Activated CD4-positive, alpha-beta T cell treated with anti-CD3 and anti-CD28 coated beads, Interleukin-2, amount 50 U/mL, for 16 hours (primary cell): ENCODE results near the gene TDRD1.
"Not testable (repeated sequence)": the region's sequence is repeated elsewhere in the genome, so short reads cannot be mapped to it uniquely, and the experiment has no call there.

Experiments used
- DNase-seq: peaks from one replicate; pipeline ENCODE4 v3.0.0-alpha.2; 2020

TDRD1 gene, protein sequence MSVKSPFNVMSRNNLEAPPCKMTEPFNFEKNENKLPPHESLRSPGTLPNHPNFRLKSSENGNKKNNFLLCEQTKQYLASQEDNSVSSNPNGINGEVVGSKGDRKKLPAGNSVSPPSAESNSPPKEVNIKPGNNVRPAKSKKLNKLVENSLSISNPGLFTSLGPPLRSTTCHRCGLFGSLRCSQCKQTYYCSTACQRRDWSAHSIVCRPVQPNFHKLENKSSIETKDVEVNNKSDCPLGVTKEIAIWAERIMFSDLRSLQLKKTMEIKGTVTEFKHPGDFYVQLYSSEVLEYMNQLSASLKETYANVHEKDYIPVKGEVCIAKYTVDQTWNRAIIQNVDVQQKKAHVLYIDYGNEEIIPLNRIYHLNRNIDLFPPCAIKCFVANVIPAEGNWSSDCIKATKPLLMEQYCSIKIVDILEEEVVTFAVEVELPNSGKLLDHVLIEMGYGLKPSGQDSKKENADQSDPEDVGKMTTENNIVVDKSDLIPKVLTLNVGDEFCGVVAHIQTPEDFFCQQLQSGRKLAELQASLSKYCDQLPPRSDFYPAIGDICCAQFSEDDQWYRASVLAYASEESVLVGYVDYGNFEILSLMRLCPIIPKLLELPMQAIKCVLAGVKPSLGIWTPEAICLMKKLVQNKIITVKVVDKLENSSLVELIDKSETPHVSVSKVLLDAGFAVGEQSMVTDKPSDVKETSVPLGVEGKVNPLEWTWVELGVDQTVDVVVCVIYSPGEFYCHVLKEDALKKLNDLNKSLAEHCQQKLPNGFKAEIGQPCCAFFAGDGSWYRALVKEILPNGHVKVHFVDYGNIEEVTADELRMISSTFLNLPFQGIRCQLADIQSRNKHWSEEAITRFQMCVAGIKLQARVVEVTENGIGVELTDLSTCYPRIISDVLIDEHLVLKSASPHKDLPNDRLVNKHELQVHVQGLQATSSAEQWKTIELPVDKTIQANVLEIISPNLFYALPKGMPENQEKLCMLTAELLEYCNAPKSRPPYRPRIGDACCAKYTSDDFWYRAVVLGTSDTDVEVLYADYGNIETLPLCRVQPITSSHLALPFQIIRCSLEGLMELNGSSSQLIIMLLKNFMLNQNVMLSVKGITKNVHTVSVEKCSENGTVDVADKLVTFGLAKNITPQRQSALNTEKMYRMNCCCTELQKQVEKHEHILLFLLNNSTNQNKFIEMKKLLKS

DNA sequence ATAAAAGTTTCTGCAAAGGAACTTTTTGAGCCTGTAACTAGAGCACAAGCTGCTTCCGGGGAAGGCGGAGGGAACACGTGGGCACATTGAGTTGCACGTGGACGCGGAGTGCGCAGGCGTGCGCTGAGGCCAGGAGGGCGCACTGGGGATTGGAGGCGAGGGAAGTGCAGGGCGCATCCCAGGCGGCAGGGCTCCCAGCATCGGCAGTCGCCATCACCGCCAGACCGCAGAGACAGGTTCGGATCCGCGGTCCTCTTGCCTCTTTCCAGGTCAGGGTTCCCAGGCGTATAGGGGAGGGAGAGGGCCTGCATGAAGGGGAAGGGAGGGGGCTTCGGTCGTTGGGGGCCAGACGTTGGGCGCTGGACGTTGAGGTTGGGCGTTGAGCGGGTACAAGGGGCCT, at the start of gene TDRD1:
TSS of gene TDRD1 (plus strand) at position 206 of the 400 bp plus-strand sequence. CDS start 8,479 bp downstream, outside the sequence.
- DNase-seq = no peak

DNA sequence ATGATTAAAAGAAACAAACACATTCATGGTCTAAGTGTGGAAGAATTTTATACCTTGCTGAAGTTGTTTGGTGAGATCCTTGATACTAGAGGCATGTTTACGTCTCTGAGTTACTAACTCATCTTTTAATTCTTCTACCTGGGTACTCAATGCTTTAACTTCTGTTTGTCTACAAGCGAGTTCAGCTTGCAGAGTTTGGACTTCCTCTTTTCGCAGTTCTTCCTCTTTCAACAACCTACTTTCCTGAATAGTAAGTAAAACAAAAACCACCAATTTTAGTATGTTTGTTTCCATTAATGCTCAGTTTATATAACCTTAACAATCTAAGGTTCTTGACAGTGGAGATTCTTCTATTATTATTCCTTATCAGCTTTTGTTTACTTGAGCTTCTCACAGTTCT, 48.1 kb upstream of the TDRD1 start:
- no peak for DNase-seq

DNA sequence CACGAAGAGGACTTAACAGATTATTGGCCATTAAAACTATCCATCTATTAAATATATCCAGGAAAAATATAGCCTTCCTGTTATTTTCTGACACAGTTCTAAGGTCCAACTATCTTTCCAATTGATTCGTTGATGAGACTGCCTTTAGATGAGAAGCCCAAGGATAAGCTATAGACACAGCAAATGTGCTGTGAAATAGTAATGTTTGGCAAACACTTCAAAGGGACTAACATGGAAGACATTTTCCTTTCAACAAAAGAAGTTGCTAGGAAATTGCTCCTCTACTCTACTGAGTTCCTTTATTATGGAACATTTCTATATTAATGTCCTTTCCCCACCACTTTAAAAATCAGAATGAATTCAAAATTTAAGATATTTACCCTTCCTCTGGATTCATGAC, 43.7 kb upstream of the TDRD1 start:
- no peak for DNase-seq

DNA sequence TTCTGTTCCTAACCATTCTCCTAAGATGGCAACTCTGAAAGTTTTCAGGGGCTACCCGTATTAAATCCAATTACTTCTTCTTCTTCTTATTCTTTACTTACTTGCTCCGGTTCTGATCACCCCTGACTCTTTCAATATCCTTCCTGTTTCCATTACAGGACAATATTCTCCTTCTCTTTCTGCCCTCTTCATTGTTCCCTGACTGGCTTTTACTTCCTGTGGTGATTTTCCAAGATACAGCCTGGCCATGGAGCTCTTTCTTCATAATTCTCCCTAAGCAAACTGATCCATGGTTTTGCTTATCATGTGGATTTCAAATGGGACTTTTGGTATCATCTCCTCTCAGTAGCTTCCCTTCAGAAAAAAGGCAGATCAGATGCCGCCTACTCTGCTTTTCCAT, 40.6 kb upstream of the TDRD1 start:
- no peak for DNase-seq

DNA sequence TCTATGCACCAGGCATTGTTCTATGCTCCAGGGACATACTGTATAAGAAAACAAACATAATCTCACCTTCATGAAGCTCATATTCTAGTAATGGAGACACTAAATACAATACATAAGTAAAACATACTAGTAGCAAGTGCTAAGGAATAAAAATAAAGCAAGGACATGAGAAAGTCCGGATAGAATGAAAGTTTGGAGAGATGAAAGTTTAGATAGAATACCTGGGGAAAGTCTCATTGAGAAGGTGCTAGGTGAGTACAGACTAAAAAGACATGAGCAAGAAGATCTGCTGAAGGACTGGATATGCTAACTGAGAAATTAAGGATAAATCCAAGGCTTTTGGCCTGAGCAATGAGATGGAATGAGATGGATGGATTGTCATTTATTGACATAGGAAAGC, 39.1 kb upstream of the TDRD1 start:
- DNase-seq = no peak

DNA sequence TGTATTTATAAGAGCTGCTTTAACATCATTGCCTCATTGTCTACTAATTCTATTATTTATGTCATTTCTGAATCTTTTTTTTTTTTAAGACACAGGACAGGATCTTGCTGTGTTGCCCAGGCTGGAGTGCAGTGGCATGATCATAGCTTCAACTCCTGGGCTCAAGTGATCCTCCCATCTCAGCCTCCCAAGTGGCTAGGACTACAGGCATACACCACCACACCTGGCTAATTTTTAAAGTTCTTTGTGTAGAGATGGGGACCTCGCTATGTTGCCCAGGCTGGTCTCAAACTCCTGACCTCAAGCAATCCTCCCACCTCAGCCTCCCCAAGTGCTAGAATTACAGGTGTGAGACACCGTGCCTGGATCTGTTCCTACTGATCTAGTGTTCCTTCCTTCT, 38.3 kb upstream of the TDRD1 start:
- DNase-seq = not testable (repeated sequence)

DNA sequence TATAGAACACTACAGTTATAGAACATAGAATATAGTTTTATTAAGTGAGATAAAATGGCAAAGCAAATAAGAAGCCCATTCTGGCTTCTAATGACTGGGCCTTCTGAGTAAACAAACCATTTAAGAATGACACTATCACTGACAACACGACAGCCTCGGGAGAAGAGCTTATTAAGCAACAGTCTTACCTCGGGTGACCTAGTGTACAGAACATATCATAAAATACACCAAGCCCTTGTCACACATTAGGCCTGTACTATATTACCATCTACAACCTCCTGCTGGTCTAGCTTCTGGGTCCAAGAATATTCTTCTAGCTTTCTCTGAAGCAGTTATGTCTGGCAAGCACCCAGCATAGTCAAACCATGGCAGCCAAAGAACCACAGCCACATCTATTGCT, 37.1 kb upstream of the TDRD1 start:
- no peak for DNase-seq

DNA sequence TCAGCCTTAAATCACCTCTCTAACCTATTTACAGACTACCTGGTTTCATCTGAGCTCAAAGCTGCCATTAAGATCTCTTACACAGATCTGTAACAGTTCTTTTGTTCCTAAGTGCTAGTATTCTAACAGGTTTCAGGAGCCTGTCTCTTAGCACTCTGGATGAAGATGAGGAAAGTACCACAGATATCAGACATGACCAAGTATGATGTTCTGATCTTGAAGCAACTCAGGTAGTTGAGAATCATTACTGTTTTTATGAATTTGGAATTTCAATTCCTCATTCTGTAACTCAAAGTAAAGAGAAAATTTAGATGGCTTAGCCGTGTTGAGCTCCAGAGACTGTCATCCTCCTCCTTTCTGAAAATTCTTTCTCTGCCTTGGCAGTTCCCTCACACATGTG, 36.0 kb upstream of the TDRD1 start:
- no peak for DNase-seq

DNA sequence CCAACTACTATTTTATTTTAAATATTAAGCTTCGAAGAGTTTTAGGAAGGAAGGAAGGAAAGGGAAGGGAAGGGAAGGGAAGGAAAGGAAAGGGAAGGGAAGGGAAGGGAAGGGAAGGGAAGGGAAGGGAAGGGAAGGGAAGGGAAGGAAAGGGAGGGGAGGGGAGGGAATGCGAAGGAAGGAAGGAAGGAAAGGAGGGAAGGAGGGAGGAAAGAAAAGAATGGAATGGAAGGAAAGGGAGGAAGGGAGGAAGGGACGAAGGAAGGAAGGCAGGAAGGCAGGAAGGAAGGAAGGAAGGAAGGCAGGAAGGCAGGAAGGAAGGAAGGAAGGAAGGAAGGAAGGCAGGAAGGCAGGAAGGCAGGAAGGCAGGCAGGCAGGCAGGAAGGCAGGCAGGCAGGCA, 29.7 kb upstream of the TDRD1 start:
- not testable (repeated sequence) for DNase-seq

DNA sequence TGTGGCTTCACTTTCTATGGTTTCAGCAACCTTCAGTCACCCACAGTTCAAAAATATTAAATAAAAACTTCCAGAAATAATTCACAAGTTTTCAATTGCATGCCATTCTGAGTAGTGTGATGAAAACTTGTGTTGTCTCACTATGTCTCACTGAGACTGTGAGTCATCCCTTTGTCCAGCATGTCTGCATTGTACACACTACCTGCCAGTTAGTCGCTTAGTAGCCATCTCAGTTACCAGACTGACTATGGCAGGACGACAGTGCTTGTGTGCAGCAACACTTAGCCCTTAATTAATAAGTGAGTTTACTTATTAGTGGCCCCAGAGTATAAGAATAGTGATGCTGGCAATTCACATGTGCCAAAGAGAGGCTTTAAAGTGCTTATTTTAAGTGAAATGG, 27.7 kb upstream of the TDRD1 start:
- DNase-seq = peak; percentile 18

GRCh38 chr10:114151892-114152291, 27.3 kb upstream of the TDRD1 start:
- DNase-seq = no peak

- DNase-seq = no peak
These were observed 21.2 kb upstream of the TDRD1 start for GRCh38 chr10:114157912-114158311.

- DNase-seq = no peak
These were observed 16.1 kb upstream of the TDRD1 start for GRCh38 chr10:114163062-114163461.

DNA sequence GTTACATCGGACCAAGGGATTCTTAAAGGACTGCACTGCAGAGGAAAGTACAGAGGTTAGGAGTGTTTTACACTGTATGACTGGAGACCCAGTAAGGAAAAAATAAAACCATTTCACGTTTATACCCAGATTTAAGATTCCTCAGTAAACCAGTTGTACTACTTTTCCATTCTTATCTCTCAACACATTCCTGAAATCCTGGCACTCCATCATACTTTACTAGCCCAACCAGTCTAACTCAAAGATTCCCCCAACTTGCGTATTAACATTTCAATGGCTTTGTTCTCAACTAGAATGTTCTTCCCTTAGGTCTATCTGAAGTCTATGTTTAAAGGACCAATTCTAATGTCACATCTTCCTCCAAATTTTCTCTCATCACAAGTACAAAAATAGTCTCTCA, 13.1 kb upstream of the TDRD1 start:
- DNase-seq = no peak

GRCh38 chr10:114166494-114166893, 12.7 kb upstream of the TDRD1 start:
- no peak for DNase-seq

DNA sequence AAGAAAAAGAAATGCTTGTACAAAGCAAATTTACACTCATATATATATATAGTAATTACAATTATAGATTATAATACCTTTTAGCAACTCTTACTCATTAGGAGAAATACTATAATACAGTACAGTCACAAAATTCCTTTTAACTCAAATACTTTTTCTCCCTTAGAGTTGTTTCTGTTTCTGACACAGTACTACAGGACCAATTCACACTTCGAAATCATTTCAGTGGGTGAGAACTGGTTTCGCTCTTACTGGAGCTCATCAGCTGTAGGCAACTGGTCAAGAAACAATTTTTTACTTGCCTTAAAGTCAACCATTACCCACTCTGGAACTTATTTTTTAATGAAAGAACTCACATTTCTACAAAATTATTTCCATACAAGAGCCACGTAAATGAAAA, 11.2 kb upstream of the TDRD1 start:
- DNase-seq = peak; percentile 21

- no peak for DNase-seq
These were observed 10.6 kb upstream of the TDRD1 start for GRCh38 chr10:114168450-114169009.

GRCh38 chr10:114172216-114172615, 6.9 kb upstream of the TDRD1 start:
- no peak for DNase-seq

DNA sequence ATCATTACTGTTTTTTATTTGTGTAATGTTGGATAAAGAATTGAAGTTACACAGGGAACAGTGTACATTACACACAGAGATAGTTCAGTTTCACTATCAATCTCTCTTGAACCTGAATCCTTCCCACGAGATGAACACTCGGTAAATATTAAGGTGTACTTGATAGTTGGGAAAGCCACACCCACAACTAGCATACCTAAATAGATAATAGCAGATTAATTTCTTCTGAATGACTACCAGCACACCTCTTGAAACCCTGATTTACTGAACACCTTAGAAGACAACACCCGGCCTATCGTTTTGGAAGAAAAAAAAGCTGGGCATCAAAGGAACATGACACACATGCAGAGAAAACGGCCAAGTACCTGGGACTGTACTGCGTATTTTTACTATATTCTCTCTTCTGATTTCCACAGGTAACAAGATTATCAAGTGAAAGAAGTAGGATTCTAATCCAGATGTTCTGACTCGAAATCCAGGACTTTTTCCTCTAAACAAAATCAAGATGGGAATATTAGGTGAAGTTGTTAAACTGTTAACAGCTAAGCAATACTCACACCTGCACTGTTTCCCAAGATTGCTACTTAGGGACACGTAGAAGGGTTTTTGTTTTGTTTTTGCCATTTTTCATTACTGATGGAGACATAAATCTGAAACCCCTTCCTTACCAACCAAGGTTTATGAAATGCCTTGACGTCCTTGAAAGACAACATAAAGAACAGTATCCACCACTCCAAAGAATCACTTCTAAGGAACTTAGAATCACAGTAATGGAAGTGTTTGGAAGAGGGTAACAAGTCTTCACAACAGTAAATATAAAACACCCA, 6.2 kb upstream of the TDRD1 start:
- no peak for DNase-seq

- DNase-seq = peak; percentile 11
These were observed 5.6 kb upstream of the TDRD1 start for GRCh38 chr10:114173603-114173920.

DNA sequence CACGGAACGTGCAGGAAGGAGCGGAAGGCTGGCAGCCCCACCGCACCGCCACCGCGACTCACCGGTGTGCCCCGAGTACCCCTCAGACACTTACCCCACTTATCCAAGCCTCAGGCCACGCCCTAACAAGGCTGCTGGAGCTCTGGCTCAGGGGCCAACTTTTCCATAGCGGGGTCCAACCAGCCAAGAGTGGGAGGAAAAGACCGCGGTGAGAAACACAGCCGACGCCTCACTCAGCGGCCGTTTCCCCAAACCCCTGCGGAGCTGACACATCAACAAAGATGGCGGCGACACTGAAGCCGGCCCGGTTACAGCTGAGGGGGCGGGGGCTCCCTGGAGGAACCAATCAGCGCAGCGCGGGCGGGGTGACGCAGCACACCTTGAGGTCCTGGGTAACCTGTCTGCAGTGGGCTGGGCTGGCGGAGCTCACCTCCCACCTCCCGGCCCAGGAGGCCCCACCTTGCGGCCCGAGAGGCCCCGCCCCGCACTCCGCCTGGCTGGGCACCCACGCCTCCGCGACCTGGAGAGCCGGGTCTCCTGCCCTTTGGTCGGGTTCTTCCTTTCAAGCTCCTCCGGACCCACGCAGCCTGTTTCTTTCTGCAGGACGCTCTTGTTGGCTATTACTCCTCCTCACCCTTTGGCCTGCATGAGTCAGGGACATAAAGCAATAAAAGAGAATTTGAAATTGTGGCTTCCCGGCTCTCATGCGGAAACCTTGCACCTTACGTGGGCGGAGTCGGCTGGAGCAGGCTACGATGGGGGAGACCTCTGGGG, 5.0 kb upstream of the TDRD1 start, which contains the start of gene CCDC186:
TSS of gene CCDC186 (minus strand) at position 283 of the 774 bp plus-strand sequence. CDS start 10,935 bp downstream, outside the sequence.
- DNase-seq = peak; percentile 97
